Mesenchymal stem cell (in vitro differentiated cells and primary cell): ENCODE data around the gene FBXW2.
A peak's percentile ranks its signal among the peaks of the same experiment; 100 is the strongest.

ENCODE experiments used
- DNase-seq: peaks from one replicate; pipeline ENCODE4 v3.0.0-alpha.2; 2013
- H2AFZ ChIP-seq: one replicate; pipeline ENCODE4 v1.6.1; 2013; ENCODE audit warnings: low read depth, mild to moderate bottlenecking, control low read depth, inconsistent platforms, low read length, moderate library complexity
- H2AK5ac ChIP-seq: 2 replicates; pipeline ENCODE4 v1.6.1; 2013; ENCODE audit warnings: low read length, moderate library complexity, mild to moderate bottlenecking, inconsistent platforms; ENCODE audit not compliant: severe bottlenecking
- H2BK120ac ChIP-seq: one replicate; pipeline ENCODE4 v1.6.1; 2013; ENCODE audit warnings: low read depth, mild to moderate bottlenecking, inconsistent platforms, low read length, moderate library complexity
- H2BK12ac ChIP-seq, 2 experiments: one replicate each; pipeline ENCODE4 v1.6.1; 2013; ENCODE audit warnings: inconsistent platforms in 2 of 2, low read length in 2 of 2, mild to moderate bottlenecking in 2 of 2, moderate library complexity in 2 of 2, control low read depth in 1 of 2
- H2BK15ac ChIP-seq: one replicate; pipeline ENCODE4 v1.6.1; 2013; ENCODE audit warnings: mild to moderate bottlenecking, low read depth, inconsistent platforms; ENCODE audit not compliant: poor library complexity, severe bottlenecking
- H2BK5ac ChIP-seq: 2 replicates; pipeline ENCODE4 v1.6.1; 2013; ENCODE audit warnings: low read depth, mild to moderate bottlenecking, low read length, control low read depth, inconsistent platforms; ENCODE audit not compliant: poor library complexity, severe bottlenecking
- H3K14ac ChIP-seq, 2 experiments: one replicate each; pipeline ENCODE4 v1.6.1; 2013; ENCODE audit warnings: inconsistent platforms in 2 of 2, low read length in 2 of 2, control low read depth in 1 of 2, mild to moderate bottlenecking in 1 of 2, moderate library complexity in 1 of 2
- H3K18ac ChIP-seq, 2 experiments: one replicate each; pipeline ENCODE4 v1.6.1; 2013; ENCODE audit warnings: inconsistent platforms in 2 of 2, low read length in 2 of 2, control low read depth in 1 of 2, low read depth in 1 of 2, mild to moderate bottlenecking in 1 of 2
- H3K23ac ChIP-seq, 2 experiments: one replicate each; pipeline ENCODE4 v1.6.1; 2013; ENCODE audit warnings: inconsistent platforms in 2 of 2, low read length in 2 of 2, mild to moderate bottlenecking in 2 of 2, moderate library complexity in 2 of 2, control low read depth in 1 of 2
- H3K27ac ChIP-seq: 2 replicates; pipeline ENCODE4 v1.5.1; 2013; ENCODE audit warnings: mild to moderate bottlenecking, moderate library complexity, low read length, control low read depth, inconsistent platforms; ENCODE audit not compliant: poor library complexity, severe bottlenecking
- H3K27me3 ChIP-seq, 2 experiments: 2 replicates each; pipeline versions ENCODE4 v1.6.1 to v1.7.0; 2013; ENCODE audit warnings: low read length in 2 of 2, mild to moderate bottlenecking in 2 of 2, moderate library complexity in 2 of 2, control low read depth in 1 of 2, inconsistent platforms in 1 of 2; ENCODE audit not compliant: control insufficient read depth in 1 of 2, insufficient read depth in 1 of 2
- H3K36me3 ChIP-seq, 2 experiments: 2 replicates each; pipeline versions ENCODE4 v1.6.1 to v1.7.0; 2013; ENCODE audit warnings: low read length in 2 of 2, control low read depth in 1 of 2, inconsistent platforms in 1 of 2, low read depth in 1 of 2, mild to moderate bottlenecking in 1 of 2; ENCODE audit not compliant: insufficient read depth in 2 of 2, control insufficient read depth in 1 of 2
- H3K4ac ChIP-seq, 2 experiments: one replicate each; pipeline ENCODE4 v1.6.1; 2013; ENCODE audit warnings: inconsistent platforms in 2 of 2, low read length in 2 of 2, mild to moderate bottlenecking in 2 of 2, moderate library complexity in 2 of 2, control low read depth in 1 of 2, low read depth in 1 of 2
- H3K4me1 ChIP-seq: 2 replicates; pipeline ENCODE4 v1.6.1; 2013; ENCODE audit warnings: low read depth, low read length, control low read depth; ENCODE audit not compliant: control insufficient read depth, insufficient read depth
- H3K4me2 ChIP-seq: 2 replicates; pipeline ENCODE4 v1.6.1; 2013; ENCODE audit warnings: low read length, mild to moderate bottlenecking, inconsistent platforms; ENCODE audit not compliant: poor library complexity, severe bottlenecking
- H3K4me3 ChIP-seq, 2 experiments: 2 replicates each; pipeline versions ENCODE4 v1.5.1 to v1.7.0; 2013; ENCODE audit warnings: low read length in 2 of 2, mild to moderate bottlenecking in 2 of 2, control low read depth in 1 of 2, low read depth in 1 of 2; ENCODE audit not compliant: insufficient read depth in 1 of 2
- H3K79me1 ChIP-seq: replicated peaks from 2 replicates; pipeline ENCODE4 v1.6.1; 2013; ENCODE audit warnings: mild to moderate bottlenecking, control low read depth, low read length, inconsistent platforms; ENCODE audit not compliant: poor library complexity, severe bottlenecking
- H3K9ac ChIP-seq: 2 replicates; pipeline ENCODE4 v1.7.0; 2013; ENCODE audit warnings: mild to moderate bottlenecking, low read length, moderate library complexity
- H3K9me3 ChIP-seq: 2 replicates; pipeline ENCODE4 v1.7.0; 2013; ENCODE audit warnings: mild to moderate bottlenecking, low read length; ENCODE audit not compliant: control insufficient read depth
- H4K8ac ChIP-seq: one replicate; pipeline ENCODE4 v1.6.1; 2013; ENCODE audit warnings: inconsistent platforms, mild to moderate bottlenecking, low read length, moderate library complexity
- H4K91ac ChIP-seq: one replicate; pipeline ENCODE4 v1.6.1; 2013; ENCODE audit warnings: mild to moderate bottlenecking, low read length, inconsistent platforms
- WGBS: methylation state at CpG from one replicate; pipeline ENCODE4 v1.1.7; 2013; ENCODE audit warnings: mixed read lengths; 5-methylcytosine and 5-hydroxymethylcytosine counted together

The FBXW2 gene

DNA sequence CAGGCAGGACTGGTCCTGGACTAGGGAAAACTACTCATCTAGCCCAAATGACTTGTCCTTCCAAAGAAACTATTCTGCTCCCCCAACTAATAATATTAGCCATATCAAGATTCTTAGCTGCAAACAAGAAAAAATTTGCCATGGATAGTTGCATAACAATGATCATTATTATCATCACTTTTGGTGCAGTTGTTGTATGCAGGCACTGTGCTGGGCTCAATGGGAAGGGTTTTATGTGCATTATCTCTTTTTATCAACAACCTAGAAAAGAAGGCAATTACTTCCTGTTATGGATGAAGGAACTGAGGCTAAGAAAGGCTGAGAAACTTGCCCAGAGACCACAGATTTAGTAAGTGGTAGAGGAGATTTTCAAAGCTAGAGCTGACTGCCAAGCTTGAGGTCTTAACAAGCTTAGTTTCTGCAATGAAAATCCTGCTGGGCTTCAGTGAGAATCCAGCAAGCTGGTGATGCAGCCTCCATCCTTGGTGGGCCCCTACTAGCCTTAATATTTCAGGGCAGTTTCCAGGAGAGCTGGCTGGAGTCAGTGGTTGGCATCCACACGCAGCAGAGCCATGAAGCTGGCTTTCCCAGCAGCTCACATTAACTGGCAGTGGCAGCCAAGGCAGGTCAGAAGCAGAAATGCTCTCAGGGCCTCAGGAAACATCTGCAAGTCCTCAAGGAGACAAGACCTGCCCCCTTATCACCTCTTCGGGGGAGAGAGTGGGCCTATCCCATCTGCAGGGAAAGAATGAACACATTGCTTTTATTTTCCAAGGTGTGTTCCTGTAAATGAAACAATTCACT, 58.4 kb downstream of the FBXW2 start:
- Histone ChIP-seq H4K91ac (no peak overlapping the region), H2BK120ac (no peak overlapping the region), H3K27me3 (no peaks in the 10 kb centered on the region), H2AK5ac (peak overlapping the region; percentile 60), H3K23ac (no peak overlapping the region), H2BK15ac (no peak overlapping the region), H2BK5ac (no peak overlapping the region), H3K4me3 (no peak overlapping the region), H2AFZ (no peak overlapping the region), H3K4me2 (no peak overlapping the region), H3K9me3 (no peaks in the 10 kb centered on the region), H3K27ac (no peak overlapping the region), H2BK12ac (peak overlapping the region; percentile 6 to 68), H3K4ac (peak overlapping the region in 1 of 2 experiments; percentile 76), H3K36me3 (no peaks in the 10 kb centered on the region), H3K79me1 (no peaks in the 10 kb centered on the region), H3K18ac (no peak overlapping the region), H4K8ac (peak overlapping the region; percentile 31), H3K9ac (peak overlapping the region; percentile 1), H3K14ac (no peak overlapping the region), H3K4me1 (peaks cover 24% of the 10 kb centered on the region)
- DNase-seq, result peak; percentile 45
- WGBS, result 78% methylated on average over 2 of the region's 2 CpGs

GRCh38 chr9:120733190-120733589, 60.0 kb downstream of the FBXW2 start:
- Histone ChIP-seq H3K23ac (no peak overlapping the region), H2AK5ac (peak overlapping the region; percentile 49), H3K27ac (peak overlapping the region; percentile 46), H3K14ac (no peak overlapping the region), H2AFZ (no peak overlapping the region), H3K79me1 (no peaks in the 10 kb centered on the region), H2BK120ac (no peak overlapping the region), H2BK5ac (no peak overlapping the region), H2BK15ac (no peak overlapping the region), H3K4me3 (no peak overlapping the region), H3K36me3 (no peaks in the 10 kb centered on the region), H3K9me3 (no peaks in the 10 kb centered on the region), H3K18ac (peak overlapping the region in 1 of 2 experiments; percentile 14), H4K91ac (no peak overlapping the region), H3K4me1 (peaks cover 25% of the 10 kb centered on the region), H3K27me3 (no peaks in the 10 kb centered on the region), H3K4ac (no peak overlapping the region), H4K8ac (peak overlapping the region; percentile 7), H3K4me2 (no peak overlapping the region), H3K9ac (peak overlapping the region; percentile 23), H2BK12ac (no peak overlapping the region)
- peak; percentile 87 for DNase-seq
- WGBS, result 78% methylated on average over 5 of the region's 5 CpGs

GRCh38 chr9:120730654-120731514, 62.3 kb downstream of the FBXW2 start:
- no peak overlapping the region for H4K91ac ChIP-seq
- no peak overlapping the region for H3K9ac ChIP-seq
- peaks cover 25% of the 10 kb centered on the region for H3K4me1 ChIP-seq
- no peak overlapping the region for H3K4me2 ChIP-seq
- H3K36me3 ChIP-seq, result no peaks in the 10 kb centered on the region
- no peaks in the 10 kb centered on the region for H3K9me3 ChIP-seq
- peak; percentile 76 for DNase-seq
- H2AK5ac ChIP-seq, result peak overlapping the region; percentile 78
- H3K4ac ChIP-seq, result no peak overlapping the region
- H2BK5ac ChIP-seq, result peak overlapping the region; percentile 20
- no peaks in the 10 kb centered on the region for H3K79me1 ChIP-seq
- no peak overlapping the region for H2BK15ac ChIP-seq
- H2AFZ ChIP-seq, result no peak overlapping the region
- no peak overlapping the region for H3K4me3 ChIP-seq
- no peak overlapping the region for H2BK120ac ChIP-seq
- H3K14ac ChIP-seq, result no peak overlapping the region
- H3K27me3 ChIP-seq, result no peaks in the 10 kb centered on the region
- peak overlapping the region in 1 of 2 experiments; percentile 5 for H3K18ac ChIP-seq
- WGBS, result 78% methylated on average over 7 of the region's 7 CpGs
- no peak overlapping the region for H2BK12ac ChIP-seq
- H3K23ac ChIP-seq, result peak overlapping the region in 1 of 2 experiments; percentile 73
- H3K27ac ChIP-seq, result peak overlapping the region; percentile 76
- H4K8ac ChIP-seq, result no peak overlapping the region

GRCh38 chr9:120729791-120730241, 63.4 kb downstream of the FBXW2 start:
- H3K14ac ChIP-seq, result no peak overlapping the region

More at GRCh38 chr9:120729791-120730241, 63.4 kb downstream of the FBXW2 start:
- peak overlapping the region; percentile 29 to 56 for H2BK12ac ChIP-seq
- peak overlapping the region; percentile 84 for H2AK5ac ChIP-seq
- H3K4me1 ChIP-seq, result peaks cover 23% of the 10 kb centered on the region
- H2BK15ac ChIP-seq, result no peak overlapping the region
- peak overlapping the region; percentile 22 for H3K27ac ChIP-seq
- H3K36me3 ChIP-seq, result no peaks in the 10 kb centered on the region
- peak overlapping the region; percentile 16 for H4K91ac ChIP-seq
- peak overlapping the region; percentile 74 for H2BK5ac ChIP-seq
- no peaks in the 10 kb centered on the region for H3K79me1 ChIP-seq
- peak overlapping the region in 1 of 2 experiments; percentile 57 for H3K18ac ChIP-seq
- H3K4me2 ChIP-seq, result no peak overlapping the region
- peak overlapping the region; percentile 27 for H3K9ac ChIP-seq
- WGBS, result 33% methylated on average over 5 of the region's 5 CpGs
- no peak overlapping the region for H4K8ac ChIP-seq
- no peak overlapping the region for H3K23ac ChIP-seq
- H3K27me3 ChIP-seq, result no peaks in the 10 kb centered on the region
- no peak overlapping the region for H2BK120ac ChIP-seq
- DNase-seq, result peak; percentile 10
- H3K4me3 ChIP-seq, result no peak overlapping the region
- no peak overlapping the region for H2AFZ ChIP-seq
- H3K9me3 ChIP-seq, result no peaks in the 10 kb centered on the region
- H3K4ac ChIP-seq, result peak overlapping the region in 1 of 2 experiments; percentile 63
